CD14-positive monocyte (primary cell): Measurements from ENCODE around the gene RFNG. TPM values are rescaled to one million over a fixed set of nuclear protein-coding genes. Genes with fewer than 3 reads are reported as not detected.

Experiments
- DNase-seq, 3 donors: peaks; one replicate each; pipeline ENCODE4 v3.0.0-alpha.2; 2011 to 2022
- H2AFZ ChIP-seq: 2 replicates; pipeline ENCODE4 v1.6.0; 2012; ENCODE audit warnings: mild to moderate bottlenecking, low read depth, low read length, inconsistent platforms; ENCODE audit not compliant: insufficient read depth, poor library complexity, severe bottlenecking
- H3K27ac ChIP-seq, 2 donors: 1 replicate in 1 of 2; 2 replicates in 1 of 2; pipeline ENCODE4 v1.5.1; 2012 to 2013; ENCODE audit warnings: low read length in 2 of 2, control low read depth in 1 of 2, inconsistent platforms in 1 of 2, low read depth in 1 of 2, mild to moderate bottlenecking in 1 of 2
- H3K27me3 ChIP-seq, 2 donors: one replicate each; pipeline versions ENCODE4 v1.6.0 to v1.6.1; 2011 to 2013; ENCODE audit warnings: low read length in 2 of 2; ENCODE audit not compliant: control insufficient read depth in 2 of 2, insufficient read depth in 2 of 2
- H3K36me3 ChIP-seq, 2 donors: replicated peaks in 1 of 2; 1 replicate in 1 of 2; 2 replicates in 1 of 2; pipeline versions ENCODE4 v1.5.1 to v1.6.1; 2012 to 2013; ENCODE audit warnings: low read length in 2 of 2, control low read depth in 1 of 2, inconsistent platforms in 1 of 2, mild to moderate bottlenecking in 1 of 2; ENCODE audit not compliant: insufficient read depth in 2 of 2, control insufficient read depth in 1 of 2
- H3K4me1 ChIP-seq, 2 donors: 1 replicate in 1 of 2; 2 replicates in 1 of 2; pipeline versions ENCODE4 v1.5.1 to v1.6.1; 2012 to 2013; ENCODE audit warnings: low read length in 2 of 2, control low read depth in 1 of 2, inconsistent platforms in 1 of 2, mild to moderate bottlenecking in 1 of 2, moderate library complexity in 1 of 2; ENCODE audit not compliant: insufficient read depth in 2 of 2, control insufficient read depth in 1 of 2
- H3K4me2 ChIP-seq: replicated peaks from 2 replicates; pipeline ENCODE3; 2012; ENCODE audit warnings: low read length, moderate library complexity, mild to moderate bottlenecking; ENCODE audit not compliant: poor library complexity, severe bottlenecking; ENCODE audit errors: extremely low read depth
- H3K4me3 ChIP-seq, 3 experiments: fragments of 200-600 bp in 1 of 3; sonication (generic) in 1 of 3; replicated peaks in 1 of 3; 1 replicate in 2 of 3; 2 replicates in 1 of 3; pipeline ENCODE4 v1.5.1; 2011 to 2013; ENCODE audit warnings: low read length in 3 of 3, mild to moderate bottlenecking in 3 of 3, control low read depth in 2 of 3, low read depth in 2 of 3, inconsistent platforms in 1 of 3, moderate library complexity in 1 of 3
- H3K79me2 ChIP-seq: 2 replicates; pipeline ENCODE4 v1.6.0; 2012; ENCODE audit warnings: mild to moderate bottlenecking, control low read depth, inconsistent platforms, low read length, moderate library complexity; ENCODE audit not compliant: insufficient read depth
- H3K9ac ChIP-seq: 2 replicates; pipeline ENCODE4 v1.6.0; 2017; ENCODE audit warnings: low read length, mild to moderate bottlenecking; ENCODE audit not compliant: insufficient read depth, poor library complexity, severe bottlenecking
- H3K9me3 ChIP-seq, 2 donors: replicated peaks in 1 of 2; 1 replicate in 1 of 2; 2 replicates in 1 of 2; pipeline versions ENCODE4 v1.5.1 to v1.6.1; 2012 to 2013; ENCODE audit warnings: low read length in 2 of 2, control low read depth in 1 of 2; ENCODE audit not compliant: control insufficient read depth in 1 of 2, insufficient read depth in 1 of 2
- H4K20me1 ChIP-seq: 2 replicates; pipeline ENCODE4 v1.6.0; 2012; ENCODE audit warnings: mild to moderate bottlenecking, low read length, control low read depth, moderate library complexity; ENCODE audit not compliant: insufficient read depth
- H3K27ac Mint-ChIP-seq, 7 donors: one replicate each; pipeline ENCODE4 v1.8.0; 2020; ENCODE audit warnings: mild to moderate bottlenecking in 7 of 7, mixed read lengths in 7 of 7, moderate library complexity in 6 of 7, inconsistent platforms in 2 of 7
- H3K27me3 Mint-ChIP-seq, 3 donors: one replicate each; pipeline ENCODE4 v1.8.0; 2021 to 2022; ENCODE audit warnings: low read depth in 3 of 3, mild to moderate bottlenecking in 3 of 3, mixed read lengths in 3 of 3, moderate library complexity in 3 of 3, inconsistent platforms in 1 of 3
- H3K36me3 Mint-ChIP-seq, 2 donors: one replicate each; pipeline ENCODE4 v1.8.0; 2020; ENCODE audit warnings: mixed read lengths in 2 of 2, inconsistent platforms in 1 of 2, mild to moderate bottlenecking in 1 of 2
- H3K4me1 Mint-ChIP-seq: one replicate; pipeline ENCODE4 v1.8.0; 2020; ENCODE audit warnings: mild to moderate bottlenecking, mixed read lengths
- H3K4me3 Mint-ChIP-seq, 2 donors: one replicate each; pipeline ENCODE4 v1.8.0; 2020; ENCODE audit warnings: mild to moderate bottlenecking in 2 of 2, mixed read lengths in 2 of 2, moderate library complexity in 1 of 2
- H3K9me3 Mint-ChIP-seq, 7 donors: one replicate each; pipeline ENCODE4 v1.8.0; 2020 to 2022; ENCODE audit warnings: mixed read lengths in 7 of 7, mild to moderate bottlenecking in 6 of 7, moderate library complexity in 6 of 7, inconsistent platforms in 2 of 7
- CTCF ChIP-seq: fragments of 200-600 bp; IDR thresholded peaks from one replicate; pipeline ENCODE4 v1.8.0; 2022; ENCODE audit warnings: antibody characterized with exemption, mild to moderate bottlenecking
- WGBS: methylation state at CpG from one replicate; pipeline ENCODE4 v1.1.5; 2013; ENCODE audit warnings: missing lambda C conversion rate; ENCODE audit not compliant: insufficient coverage; 5-methylcytosine and 5-hydroxymethylcytosine counted together
- intact Hi-C, 2 donors: fragments of 100-400 bp; cut with micrococcal nuclease; formaldehyde crosslinking; loops; one replicate each; pipeline versions ENCODE4 v1.15.0 to v1.15.1; 2023
- polyA plus RNA-seq, 3 donors: library from polyadenylated mRNA; depleted of rRNA in 1 of 3; unstranded in 2 of 3; stranded (reverse) in 1 of 3; fragments of 300-500 nt in 2 of 3; fragments of >200 nt in 1 of 3; fragmentation: Illumina TruSeq in 2 of 3; gene quantifications; 1 replicate in 2 of 3; 2 replicates in 1 of 3; pipeline ENCODE4 v1.2.3, GENCODE V29; 2012 to 2021

Gene RFNG
- polyA plus RNA-seq, 3 donors = 1.5 to 32.4 (median 4.1) TPM

GRCh38 chr17:82055965-82056728, 4.5 kb upstream of the RFNG start:
- Histone ChIP-seq H3K36me3 (peaks cover 76 to 79% of the 10 kb centered on the region in 2 donors), H3K4me2 (no peak overlapping the region), H3K79me2 (peaks cover 21% of the 10 kb centered on the region), H3K27me3 (no peaks in the 10 kb centered on the region), H3K27ac (no peak overlapping the region), H4K20me1 (peaks cover 27% of the 10 kb centered on the region), H2AFZ (no peak overlapping the region), H3K9ac (no peak overlapping the region), H3K4me1 (peaks cover 12 to 17% of the 10 kb centered on the region in 2 donors), H3K4me3 (no peak overlapping the region), H3K9me3 (no peaks in the 10 kb centered on the region)
- Mint-ChIP-seq H3K27ac (no peak overlapping the region), H3K9me3 (no peaks in the 10 kb centered on the region), H3K4me3 (no peak overlapping the region), H3K27me3 (no peaks in the 10 kb centered on the region), H3K4me1 (peaks cover 9% of the 10 kb centered on the region), H3K36me3 (peaks cover 31 to 73% of the 10 kb centered on the region in 2 donors)
- intact Hi-C loops = no loop called here
- TF ChIP-seq CTCF = no peak
- 93% methylated on average over 25 of the region's 28 CpGs for WGBS
- DNase-seq = no peak

GRCh38 chr17:82055023-82055964, 3.7 kb upstream of the RFNG start:
- WGBS = 92% methylated on average over 19 of the region's 26 CpGs
- H3K27ac ChIP-seq = no peak overlapping the region
- Mint-ChIP-seq H3K27me3 (no peaks in the 10 kb centered on the region), H3K4me1 (peaks cover 16% of the 10 kb centered on the region), H3K4me3 (no peak overlapping the region), H3K36me3 (peaks cover 26 to 70% of the 10 kb centered on the region in 2 donors), H3K27ac (no peak overlapping the region), H3K9me3 (no peaks in the 10 kb centered on the region)
- peaks cover 21% of the 10 kb centered on the region for H3K79me2 ChIP-seq
- H3K9me3 ChIP-seq = no peaks in the 10 kb centered on the region
- peaks cover 68 to 71% of the 10 kb centered on the region in 2 donors for H3K36me3 ChIP-seq
- H3K4me1 ChIP-seq = peaks cover 20 to 25% of the 10 kb centered on the region in 2 donors
- H2AFZ ChIP-seq = no peak overlapping the region
- H3K27me3 ChIP-seq = no peaks in the 10 kb centered on the region
- no peak overlapping the region for H3K9ac ChIP-seq
- intact Hi-C loops = no loop called here
- H4K20me1 ChIP-seq = peaks cover 27% of the 10 kb centered on the region
- no peak for TF ChIP-seq CTCF
- no peak overlapping the region for H3K4me3 ChIP-seq
- no peak for DNase-seq
- no peak overlapping the region for H3K4me2 ChIP-seq
